ENCODE measurements around the gene KDM4D.

DNA sequence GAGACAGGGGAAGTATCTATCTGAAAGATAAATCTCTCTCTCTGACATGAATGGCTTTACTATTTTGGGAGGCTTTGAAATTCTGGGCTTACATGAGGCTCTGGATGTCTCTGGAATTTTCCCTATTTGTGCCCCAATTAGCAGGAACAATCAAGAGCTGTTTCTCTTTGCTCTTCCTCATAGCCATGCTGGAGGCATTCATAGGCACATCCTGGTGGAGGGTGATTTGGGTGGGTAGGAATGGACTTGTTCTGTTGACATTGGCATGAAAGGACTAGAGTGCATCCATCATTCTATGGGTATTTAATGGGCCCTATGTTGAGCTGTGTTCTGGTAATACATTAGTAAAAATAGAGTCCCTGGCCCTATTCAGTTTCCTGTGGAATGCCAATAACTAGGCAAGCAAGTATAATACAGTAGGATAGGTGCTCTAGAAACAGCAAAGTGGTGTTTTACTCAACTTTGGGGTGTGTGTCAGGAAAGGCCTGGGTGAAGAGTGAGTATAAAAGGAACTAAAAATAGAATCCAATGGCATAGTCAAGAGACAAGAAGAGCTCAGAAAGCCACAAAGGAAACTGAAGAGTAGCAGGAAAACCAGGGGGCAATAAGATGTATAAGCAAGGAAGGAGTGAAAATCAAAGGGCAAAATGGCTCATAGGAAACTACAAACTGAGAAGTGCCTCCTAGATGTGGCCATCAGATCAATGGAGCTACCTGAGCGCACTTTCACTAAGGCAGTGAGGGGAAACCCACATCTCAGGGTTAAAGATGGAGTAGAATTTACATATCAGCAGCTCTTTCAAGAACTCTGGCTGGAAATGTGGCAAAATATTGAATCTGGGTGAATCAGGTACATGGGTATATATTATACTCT lies 45.2 kb upstream of the KDM4D start:
- TF ChIP-seq, protein P1, sequence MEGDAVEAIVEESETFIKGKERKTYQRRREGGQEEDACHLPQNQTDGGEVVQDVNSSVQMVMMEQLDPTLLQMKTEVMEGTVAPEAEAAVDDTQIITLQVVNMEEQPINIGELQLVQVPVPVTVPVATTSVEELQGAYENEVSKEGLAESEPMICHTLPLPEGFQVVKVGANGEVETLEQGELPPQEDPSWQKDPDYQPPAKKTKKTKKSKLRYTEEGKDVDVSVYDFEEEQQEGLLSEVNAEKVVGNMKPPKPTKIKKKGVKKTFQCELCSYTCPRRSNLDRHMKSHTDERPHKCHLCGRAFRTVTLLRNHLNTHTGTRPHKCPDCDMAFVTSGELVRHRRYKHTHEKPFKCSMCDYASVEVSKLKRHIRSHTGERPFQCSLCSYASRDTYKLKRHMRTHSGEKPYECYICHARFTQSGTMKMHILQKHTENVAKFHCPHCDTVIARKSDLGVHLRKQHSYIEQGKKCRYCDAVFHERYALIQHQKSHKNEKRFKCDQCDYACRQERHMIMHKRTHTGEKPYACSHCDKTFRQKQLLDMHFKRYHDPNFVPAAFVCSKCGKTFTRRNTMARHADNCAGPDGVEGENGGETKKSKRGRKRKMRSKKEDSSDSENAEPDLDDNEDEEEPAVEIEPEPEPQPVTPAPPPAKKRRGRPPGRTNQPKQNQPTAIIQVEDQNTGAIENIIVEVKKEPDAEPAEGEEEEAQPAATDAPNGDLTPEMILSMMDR (IDR thresholded peaks at IDR 0.05; ENCODE audit: control extremely low read depth in 1 of 3, insufficient read depth in 1 of 3, low read depth in 1 of 3, low read length in 3 of 3) = no peak
- no peak for TF ChIP-seq POLR2AphosphoS5 (IDR thresholded peaks at IDR 0.05; ENCODE audit: low read depth, low read length)
- no peak for TF ChIP-seq CTBP2 (IDR thresholded peaks at IDR 0.05; ENCODE audit: borderline replicate concordance, insufficient read depth, insufficient read length, low read length)
- no peak for TF ChIP-seq POLR2A (IDR thresholded peaks at IDR 0.05; ENCODE audit: control extremely low read depth in 1 of 2, low read depth in 2 of 2, low read length in 2 of 2)
- TF ChIP-seq HDAC6 (IDR thresholded peaks at IDR 0.05; ENCODE audit: low read depth, low read length) = no peak
- TF ChIP-seq SP2 (IDR thresholded peaks at IDR 0.05; ENCODE audit: low read length) = no peak
- TF ChIP-seq EP300 (IDR thresholded peaks at IDR 0.05; ENCODE audit: borderline replicate concordance in 1 of 2, low read depth in 2 of 2, low read length in 2 of 2) = no peak
- TF ChIP-seq, protein P2, sequence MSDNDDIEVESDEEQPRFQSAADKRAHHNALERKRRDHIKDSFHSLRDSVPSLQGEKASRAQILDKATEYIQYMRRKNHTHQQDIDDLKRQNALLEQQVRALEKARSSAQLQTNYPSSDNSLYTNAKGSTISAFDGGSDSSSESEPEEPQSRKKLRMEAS (IDR thresholded peaks at IDR 0.05) = no peak
- TF ChIP-seq, protein P3, sequence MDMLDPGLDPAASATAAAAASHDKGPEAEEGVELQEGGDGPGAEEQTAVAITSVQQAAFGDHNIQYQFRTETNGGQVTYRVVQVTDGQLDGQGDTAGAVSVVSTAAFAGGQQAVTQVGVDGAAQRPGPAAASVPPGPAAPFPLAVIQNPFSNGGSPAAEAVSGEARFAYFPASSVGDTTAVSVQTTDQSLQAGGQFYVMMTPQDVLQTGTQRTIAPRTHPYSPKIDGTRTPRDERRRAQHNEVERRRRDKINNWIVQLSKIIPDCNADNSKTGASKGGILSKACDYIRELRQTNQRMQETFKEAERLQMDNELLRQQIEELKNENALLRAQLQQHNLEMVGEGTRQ (IDR thresholded peaks at IDR 0.05; ENCODE audit: low read length) = no peak
- no peak for TF ChIP-seq BCL11A (IDR thresholded peaks at IDR 0.05; ENCODE audit: low read depth in 2 of 2, low read length in 2 of 2)

Measured in H1 (cell line).